ENCODE data around the gene LIPM.

- TF ChIP-seq, protein P1, sequence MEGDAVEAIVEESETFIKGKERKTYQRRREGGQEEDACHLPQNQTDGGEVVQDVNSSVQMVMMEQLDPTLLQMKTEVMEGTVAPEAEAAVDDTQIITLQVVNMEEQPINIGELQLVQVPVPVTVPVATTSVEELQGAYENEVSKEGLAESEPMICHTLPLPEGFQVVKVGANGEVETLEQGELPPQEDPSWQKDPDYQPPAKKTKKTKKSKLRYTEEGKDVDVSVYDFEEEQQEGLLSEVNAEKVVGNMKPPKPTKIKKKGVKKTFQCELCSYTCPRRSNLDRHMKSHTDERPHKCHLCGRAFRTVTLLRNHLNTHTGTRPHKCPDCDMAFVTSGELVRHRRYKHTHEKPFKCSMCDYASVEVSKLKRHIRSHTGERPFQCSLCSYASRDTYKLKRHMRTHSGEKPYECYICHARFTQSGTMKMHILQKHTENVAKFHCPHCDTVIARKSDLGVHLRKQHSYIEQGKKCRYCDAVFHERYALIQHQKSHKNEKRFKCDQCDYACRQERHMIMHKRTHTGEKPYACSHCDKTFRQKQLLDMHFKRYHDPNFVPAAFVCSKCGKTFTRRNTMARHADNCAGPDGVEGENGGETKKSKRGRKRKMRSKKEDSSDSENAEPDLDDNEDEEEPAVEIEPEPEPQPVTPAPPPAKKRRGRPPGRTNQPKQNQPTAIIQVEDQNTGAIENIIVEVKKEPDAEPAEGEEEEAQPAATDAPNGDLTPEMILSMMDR (tag by site-specific recombination; IDR thresholded peaks at IDR 0.05), result no peak
- no peak for TF ChIP-seq ELK4 (IDR thresholded peaks at IDR 0.05; ENCODE audit: borderline replicate concordance, low read depth, low read length)
- no peak for TF ChIP-seq YY1 (tag by site-specific recombination; IDR thresholded peaks at IDR 0.05)
- TF ChIP-seq TCF7L2 (IDR thresholded peaks at IDR 0.05; ENCODE audit: borderline replicate concordance, low read depth, low read length), result no peak
- no peak for TF ChIP-seq GLIS2 (tag by site-specific recombination; IDR thresholded peaks at IDR 0.05)
- no peak for TF ChIP-seq ZBTB7A (tag by site-specific recombination; IDR thresholded peaks at IDR 0.05; ENCODE audit: low read depth)
- TF ChIP-seq SP2 (tag by site-specific recombination; IDR thresholded peaks at IDR 0.05), result no peak
- no peak for TF ChIP-seq ZNF302 (tag by site-specific recombination; IDR thresholded peaks at IDR 0.05; ENCODE audit: low read depth)
- TF ChIP-seq, protein P2, sequence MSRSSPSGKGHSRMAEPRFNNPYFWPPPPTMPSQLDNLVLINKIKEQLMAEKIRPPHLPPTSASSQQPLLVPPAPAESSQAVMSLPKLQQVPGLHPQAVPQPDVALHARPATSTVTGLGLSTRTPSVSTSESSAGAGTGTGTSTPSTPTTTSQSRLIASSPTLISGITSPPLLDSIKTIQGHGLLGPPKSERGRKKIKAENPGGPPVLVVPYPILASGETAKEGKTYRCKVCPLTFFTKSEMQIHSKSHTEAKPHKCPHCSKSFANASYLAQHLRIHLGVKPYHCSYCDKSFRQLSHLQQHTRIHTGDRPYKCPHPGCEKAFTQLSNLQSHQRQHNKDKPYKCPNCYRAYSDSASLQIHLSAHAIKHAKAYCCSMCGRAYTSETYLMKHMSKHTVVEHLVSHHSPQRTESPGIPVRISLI (tag by site-specific recombination; IDR thresholded peaks at IDR 0.05), result no peak
Observed at GRCh38 chr10:88870089-88870488, 67.6 kb downstream of the LIPM start.

Data from HEK293 (cell line).